ENCODE data around the gene PDE6C. TPM values are rescaled to one million over a fixed set of nuclear protein-coding genes. Genes with fewer than 3 reads are reported as not detected.

Gene PDE6C
- total and polyA plus RNA-seq, 2 of the 4 experiments (the other 2 are of a cell fraction): not detected

GRCh38 chr10:93598157-93598556, 14.2 kb upstream of the PDE6C start:
- ATAC-seq (ENCODE audit: low read depth): no peak
- no peak overlapping the region for H3K9ac ChIP-seq (ENCODE audit: low read depth, low read length)
- no peak overlapping the region for H4K5ac ChIP-seq (ENCODE audit: low read depth, low read length)
- DNase-seq: no peak
- H3K4me3 ChIP-seq (ENCODE audit: insufficient read depth, low read depth, low read length): no peak overlapping the region
- POLR2A ChIA-PET (ENCODE audit: unreplicated experiment): no interaction called here
- no peak for TF ChIP-seq CTCF (conservative IDR thresholded peaks at IDR 0.05; ENCODE audit: low read depth, low read length)
- TF ChIP-seq CEBPB (IDR thresholded peaks at IDR 0.05; ENCODE audit: low read depth, low read length): 0 out of 2 replicates have a peak, but pooled peaks have one; percentile 18
- intact Hi-C loops (cut with micrococcal nuclease) (no loop called here), dilution Hi-C loops (cut with HindIII; ENCODE audit: low sequenced_read_pairs, unreplicated experiment) (no loop called here), in situ Hi-C loops (cut with MboI; ENCODE audit: low sequenced_read_pairs) (no loop called here)
- CTCF ChIA-PET: no interaction called here
- H3K18ac ChIP-seq (ENCODE audit: low read depth, low read length): no peak overlapping the region
- WGBS, 2 experiments (ENCODE audit: extremely low coverage in 2 of 2, insufficient read length in 1 of 2): no CpG with 5 or more reads among the region's 5 CpGs
- H3K36me3 ChIP-seq (ENCODE audit: control insufficient read depth, insufficient read depth, low read length): no peaks in the 10 kb centered on the region
- H3K14ac ChIP-seq (replicated peaks; ENCODE audit: low read depth, low read length): no peak overlapping the region
- H4K91ac ChIP-seq (ENCODE audit: insufficient read depth, low read depth, low read length): no peak overlapping the region
- peaks cover 45% of the 10 kb centered on the region for H3K27me3 ChIP-seq (ENCODE audit: control insufficient read depth, insufficient read depth, low read length)
- H3K9me1 ChIP-seq (ENCODE audit: insufficient read depth, low read length): no peaks in the 10 kb centered on the region
- H3K4ac ChIP-seq (ENCODE audit: low read depth, low read length): no peak overlapping the region
- no peaks in the 10 kb centered on the region for H4K20me1 ChIP-seq (ENCODE audit: insufficient read depth, low read length)
- H2BK15ac ChIP-seq (ENCODE audit: low read depth, low read length): no peak overlapping the region
- no peak overlapping the region for H2BK120ac ChIP-seq (ENCODE audit: low read depth, low read length)
- no peaks in the 10 kb centered on the region for H3K9me3 ChIP-seq (ENCODE audit: control insufficient read depth, insufficient read depth, low read length)
- no peak overlapping the region for H2AFZ ChIP-seq (replicated peaks; ENCODE audit: low read length, poor library complexity)
- no peak overlapping the region for H4K8ac ChIP-seq (ENCODE audit: low read depth in 2 of 2, low read length in 2 of 2)
- no peak overlapping the region for H2BK20ac ChIP-seq (ENCODE audit: low read depth, low read length)
- no peak overlapping the region for H3K27ac ChIP-seq (ENCODE audit: insufficient read depth, low read length)
- BruUV-seq (replicated peaks): no TSS peak
- H3K56ac ChIP-seq (ENCODE audit: extremely low read depth, insufficient read depth, low read length): no peak overlapping the region
- H3K4me2 ChIP-seq (ENCODE audit: low read depth, low read length): no peak overlapping the region
- no peak overlapping the region for H2AK5ac ChIP-seq (ENCODE audit: low read depth, low read length)
- H3K4me1 ChIP-seq (ENCODE audit: control insufficient read depth, insufficient read depth, low read length): peaks cover 1% of the 10 kb centered on the region; the same call in 1 of the 2 replicates
- no peaks in the 10 kb centered on the region for H3K79me1 ChIP-seq (ENCODE audit: low read depth in 1 of 2, low read length in 2 of 2)
- H3K23ac ChIP-seq (ENCODE audit: low read depth, low read length): no peak overlapping the region
- H2BK5ac ChIP-seq (ENCODE audit: low read depth, low read length, poor library complexity, severe bottlenecking): no peak overlapping the region
- no peak overlapping the region for H2AK9ac ChIP-seq (replicated peaks; ENCODE audit: low read depth, low read length, poor library complexity)
